Measurements from ENCODE around the gene MAP3K2.

The MAP3K2 gene

GRCh38 chr2:127255146-127255545 is 132.6 kb downstream of the MAP3K2 start:
- no peak for TF ChIP-seq Cebpa-rat (IDR thresholded peaks at IDR 0.05)
- no peak overlapping the region for H3K4me3 ChIP-seq
- peaks cover 51% of the 10 kb centered on the region for H3K36me3 ChIP-seq
- H3K27me3 ChIP-seq: no peaks in the 10 kb centered on the region
- H3K4me1 ChIP-seq: no peaks in the 10 kb centered on the region
- H3K27ac ChIP-seq: no peak overlapping the region
- H3K4me2 ChIP-seq: no peak overlapping the region
- H3K9me3 ChIP-seq: no peaks in the 10 kb centered on the region
- no peaks in the 10 kb centered on the region for H4K20me1 ChIP-seq
- H3K9ac ChIP-seq: no peak overlapping the region

GRCh38 chr2:127254386-127254981 is 133.3 kb downstream of the MAP3K2 start:
- peaks cover 44% of the 10 kb centered on the region for H3K36me3 ChIP-seq
- TF ChIP-seq Cebpa-rat (IDR thresholded peaks at IDR 0.05): no peak

More at GRCh38 chr2:127254386-127254981, 133.3 kb downstream of the MAP3K2 start:
- no peaks in the 10 kb centered on the region for H3K9me3 ChIP-seq
- H3K4me3 ChIP-seq: no peak overlapping the region
- H3K27ac ChIP-seq: no peak overlapping the region
- no peak overlapping the region for H3K9ac ChIP-seq
- no peaks in the 10 kb centered on the region for H3K4me1 ChIP-seq
- no peaks in the 10 kb centered on the region for H3K27me3 ChIP-seq
- no peaks in the 10 kb centered on the region for H4K20me1 ChIP-seq
- no peak overlapping the region for H3K4me2 ChIP-seq

Measured in BLaER1 (cell line).